ENCODE results near the gene TSFM. TPM values are rescaled to one million over a fixed set of nuclear protein-coding genes. Genes with fewer than 3 reads are reported as not detected.

TSFM gene
- total and polyA plus RNA-seq, 2 of the 13 experiments (the other 11 are each of a cell fraction or from before 2014, with no cell fraction given): 29.8 to 68.3 TPM

- no peak for TF ChIP-seq SP4 (CRISPR knock-in tag; IDR thresholded peaks at IDR 0.05)
- TF ChIP-seq BCL3 (CRISPR knock-in tag; IDR thresholded peaks at IDR 0.05): 0 out of 2 replicates have a peak, but pooled peaks have one; percentile 34
- no peak for TF ChIP-seq POGZ (CRISPR knock-in tag; IDR thresholded peaks at IDR 0.05)
- TF ChIP-seq ZNF644 (CRISPR knock-in tag; IDR thresholded peaks at IDR 0.05; ENCODE audit: low read depth): no peak
- no peak for TF ChIP-seq ZNF660 (CRISPR knock-in tag; IDR thresholded peaks at IDR 0.05; ENCODE audit: borderline replicate concordance, low read depth)
- no peak for TF ChIP-seq ZKSCAN1 (IDR thresholded peaks at IDR 0.05; ENCODE audit: low read length)
- TF ChIP-seq CBX5 (CRISPR knock-in tag; IDR thresholded peaks at IDR 0.05; ENCODE audit: borderline replicate concordance): no peak
- TF ChIP-seq ZNF83 (CRISPR knock-in tag; IDR thresholded peaks at IDR 0.05; ENCODE audit: borderline replicate concordance): no peak
- no peak for TF ChIP-seq ZNF441 (CRISPR knock-in tag; IDR thresholded peaks at IDR 0.05; ENCODE audit: borderline replicate concordance)
- TF ChIP-seq SALL1 (CRISPR knock-in tag; IDR thresholded peaks at IDR 0.05): peak; percentile 51; the same call in 1 of the 2 replicates
- no peak for TF ChIP-seq TFDP2 (CRISPR knock-in tag; IDR thresholded peaks at IDR 0.05)
- TF ChIP-seq NFE2L1 (CRISPR knock-in tag; IDR thresholded peaks at IDR 0.05; ENCODE audit: borderline replicate concordance): no peak
- TF ChIP-seq ZNF276 (CRISPR knock-in tag; IDR thresholded peaks at IDR 0.05; ENCODE audit: low read depth): peak; percentile 39; the same call in 1 of the 2 replicates
- no peak for TF ChIP-seq ZNF720 (CRISPR knock-in tag; IDR thresholded peaks at IDR 0.05)
- no peak for TF ChIP-seq KAT2B (IDR thresholded peaks at IDR 0.05; ENCODE audit: borderline replicate concordance, low read depth, low read length)
- TF ChIP-seq CTCF (CRISPR knock-in tag; IDR thresholded peaks at IDR 0.05): no peak
- TF ChIP-seq IRF9 (CRISPR knock-in tag; IDR thresholded peaks at IDR 0.05; ENCODE audit: borderline replicate concordance): 0 out of 2 replicates have a peak, but pooled peaks have one; percentile 38
- no peak for TF ChIP-seq DDIT3 (CRISPR knock-in tag; IDR thresholded peaks at IDR 0.05)
- TF ChIP-seq RARG (CRISPR knock-in tag; IDR thresholded peaks at IDR 0.05; ENCODE audit: low read depth): no peak
- TF ChIP-seq SCMH1 (CRISPR knock-in tag; IDR thresholded peaks at IDR 0.05; ENCODE audit: borderline replicate concordance): no peak
- no peak for TF ChIP-seq ZNF543 (CRISPR knock-in tag; IDR thresholded peaks at IDR 0.05)
- no peak for TF ChIP-seq NCOR1 (IDR thresholded peaks at IDR 0.05; ENCODE audit: borderline replicate concordance, low read length)
- TF ChIP-seq RCOR2 (CRISPR knock-in tag; IDR thresholded peaks at IDR 0.05): no peak
Measured at GRCh38 chr12:57754411-57755193, 28.0 kb upstream of the TSFM start, which contains the start of gene MARCHF9 (continued).
